Stimulated activated CD8-positive, alpha-beta memory T cell treated with anti-CD3 and anti-CD28 coated beads, Interleukin-2, amount 100 ng/mL, for 48 hours (primary cell): Measurements from ENCODE around the gene ATP6V0E1.

ENCODE experiments used
- DNase-seq, 2 donors: peaks; one replicate each; pipeline ENCODE4 v3.0.0-alpha.2; 2020; ENCODE audit warnings: low read depth in 2 of 2

The ATP6V0E1 gene

DNA sequence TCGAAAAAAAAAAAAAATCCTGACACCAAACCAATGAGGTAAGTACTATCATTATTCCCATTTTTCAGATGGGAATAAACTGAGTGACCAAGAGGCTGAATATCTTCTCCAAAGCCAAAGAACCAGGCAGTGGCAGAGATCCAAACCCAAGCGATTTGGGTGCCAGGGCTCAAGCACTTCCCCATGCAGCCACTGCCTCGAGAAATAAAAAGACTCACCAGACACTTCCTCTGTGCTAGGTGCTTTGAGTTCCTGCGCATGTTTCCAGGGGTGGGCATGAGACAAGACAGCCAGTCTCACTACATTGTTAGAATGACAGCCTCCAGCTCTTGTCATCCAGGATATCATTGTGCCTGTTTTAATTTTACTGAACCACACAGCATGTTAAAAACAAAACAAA is 26.6 kb upstream of the ATP6V0E1 start:
- DNase-seq, result no peak

GRCh38 chr5:172957458-172957857 is 26.1 kb upstream of the ATP6V0E1 start:
- DNase-seq, result no peak

DNA sequence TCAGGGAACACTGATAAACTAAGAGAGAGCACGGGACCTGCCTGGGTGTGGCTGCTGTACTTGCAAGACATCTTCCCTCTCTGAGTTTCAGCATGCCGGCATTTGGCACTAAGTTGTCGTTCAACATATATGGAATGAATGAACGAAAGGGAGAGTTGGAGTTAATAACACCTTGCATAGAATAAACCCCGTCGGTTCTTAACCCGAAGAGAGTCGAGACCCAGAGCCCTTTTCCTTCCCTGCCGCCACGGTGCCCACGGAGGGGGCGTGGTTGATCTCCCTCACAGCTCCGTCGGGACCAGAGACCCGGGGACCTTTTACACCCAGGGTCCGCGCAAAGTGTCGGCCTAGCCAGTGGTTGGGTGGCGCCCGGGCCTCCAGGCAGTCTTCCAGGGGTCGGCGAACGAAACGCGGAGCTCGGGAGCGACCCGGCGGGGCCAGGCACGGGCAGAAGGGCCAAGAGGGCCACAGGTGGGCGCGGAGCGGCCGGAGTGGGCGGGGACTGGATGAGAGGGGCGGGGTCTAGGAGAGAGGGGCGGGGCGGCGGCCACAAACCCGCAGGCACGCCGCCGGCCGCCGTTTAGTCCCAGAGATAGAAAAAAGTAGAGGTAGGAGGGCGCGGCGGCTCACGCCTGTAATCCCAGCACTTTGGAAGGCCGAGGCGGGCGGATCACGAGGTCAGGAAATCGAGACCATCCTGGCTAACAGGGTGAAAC is 25.1 kb upstream of the ATP6V0E1 start:
- DNase-seq, result peak; percentile 41 to 59

GRCh38 chr5:172959824-172960799 is 23.5 kb upstream of the ATP6V0E1 start:
- DNase-seq, result no peak

DNA sequence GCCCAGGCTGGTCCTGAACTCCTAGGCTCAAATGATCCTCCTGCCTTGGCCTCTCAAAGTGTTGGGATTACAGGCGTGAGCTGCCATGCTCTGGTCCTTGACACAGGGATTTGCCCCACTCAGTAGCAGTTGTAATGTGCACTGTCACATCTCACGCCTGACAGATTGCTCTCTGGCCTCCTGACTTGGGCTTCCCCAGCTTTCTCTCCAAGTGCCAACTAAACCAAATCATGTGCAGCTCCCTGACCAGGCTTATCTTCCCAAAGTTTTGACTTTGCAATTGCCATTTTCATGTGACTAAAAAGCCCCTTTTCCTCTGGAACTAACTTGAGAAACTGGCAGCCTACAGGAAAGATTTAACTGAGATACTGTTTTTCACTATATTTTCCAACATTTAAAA is 13.7 kb upstream of the ATP6V0E1 start:
- DNase-seq, result no peak

- DNase-seq, result no peak
Observed at GRCh38 chr5:172971482-172971881, 12.1 kb upstream of the ATP6V0E1 start.

DNA sequence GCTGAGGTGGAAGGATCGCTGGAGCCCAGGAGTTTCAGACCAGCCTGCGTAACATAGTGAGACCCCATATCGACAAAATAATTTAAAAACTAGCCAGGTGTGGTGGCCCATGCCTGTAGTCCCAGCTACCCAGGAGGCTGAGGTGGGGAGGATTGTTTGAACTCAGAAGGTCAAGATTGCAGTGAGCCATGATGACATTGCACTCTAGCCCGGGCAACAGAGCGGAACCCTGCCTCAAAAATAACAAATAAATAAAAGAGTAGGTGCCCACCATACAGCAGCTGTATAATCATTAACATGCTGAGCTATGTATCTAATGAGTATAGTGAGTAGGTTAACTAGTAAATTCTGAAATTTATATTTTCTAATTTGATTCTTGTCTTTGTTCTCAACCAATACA is 11.0 kb upstream of the ATP6V0E1 start:
- no peak for DNase-seq

DNA sequence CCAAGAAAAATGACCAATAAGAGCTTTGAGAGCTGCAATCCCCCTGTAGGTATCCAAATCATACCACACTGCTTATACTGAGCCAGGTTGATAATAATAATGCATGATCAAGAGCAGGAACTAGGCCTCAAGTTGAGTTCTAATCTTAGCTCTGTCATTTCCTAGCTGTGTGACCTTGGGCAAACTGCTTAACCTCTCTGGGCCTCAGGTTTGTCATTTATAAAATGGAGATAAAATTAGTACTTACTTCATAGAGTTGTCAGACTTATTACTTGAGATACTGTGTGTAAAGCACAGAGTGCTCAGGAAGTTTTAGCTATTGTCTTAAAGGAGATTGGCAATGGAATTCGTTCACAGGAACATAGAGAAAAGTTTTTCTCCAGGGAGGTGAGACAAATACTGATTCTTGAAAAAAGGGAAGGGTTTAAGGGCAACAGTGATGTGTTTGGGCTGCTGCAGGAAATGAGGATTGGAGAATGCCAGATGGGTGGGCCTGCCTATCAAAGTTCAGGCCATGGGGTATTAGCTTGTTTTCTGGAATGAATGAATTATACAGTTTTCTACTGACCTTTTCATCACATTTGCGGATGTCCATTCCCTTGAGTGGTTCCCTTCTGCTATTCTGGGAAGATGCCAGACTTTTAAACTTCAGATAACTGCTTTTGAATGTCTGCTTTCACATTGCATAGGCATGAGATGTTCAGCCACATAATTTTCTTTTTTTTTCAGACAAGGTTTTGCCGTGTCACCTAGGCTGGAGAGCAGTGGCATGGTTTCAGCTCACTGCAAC is 10.2 kb upstream of the ATP6V0E1 start:
- no peak for DNase-seq

GRCh38 chr5:172973931-172974330 is 9.6 kb upstream of the ATP6V0E1 start:
- no peak for DNase-seq

DNA sequence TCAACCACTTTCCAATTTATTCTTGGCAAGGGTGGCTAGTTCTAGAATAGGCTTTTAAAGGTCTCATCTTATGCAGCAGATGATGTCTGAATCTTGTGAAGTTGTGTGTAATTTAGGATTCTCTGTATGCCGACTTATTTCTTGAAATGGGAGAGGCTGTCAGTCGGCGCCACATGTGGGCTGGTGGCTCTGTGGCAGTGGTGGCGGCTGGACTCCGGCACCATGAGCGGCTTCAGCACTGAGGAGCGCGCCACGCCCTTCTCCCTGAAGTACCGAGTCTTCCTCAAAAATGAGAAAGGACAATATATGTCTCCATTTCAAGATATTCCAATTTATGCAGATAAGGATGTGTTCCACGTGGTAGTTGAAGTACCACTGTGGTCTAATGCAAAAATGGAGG is 8.3 kb upstream of the ATP6V0E1 start:
- no peak for DNase-seq

DNA sequence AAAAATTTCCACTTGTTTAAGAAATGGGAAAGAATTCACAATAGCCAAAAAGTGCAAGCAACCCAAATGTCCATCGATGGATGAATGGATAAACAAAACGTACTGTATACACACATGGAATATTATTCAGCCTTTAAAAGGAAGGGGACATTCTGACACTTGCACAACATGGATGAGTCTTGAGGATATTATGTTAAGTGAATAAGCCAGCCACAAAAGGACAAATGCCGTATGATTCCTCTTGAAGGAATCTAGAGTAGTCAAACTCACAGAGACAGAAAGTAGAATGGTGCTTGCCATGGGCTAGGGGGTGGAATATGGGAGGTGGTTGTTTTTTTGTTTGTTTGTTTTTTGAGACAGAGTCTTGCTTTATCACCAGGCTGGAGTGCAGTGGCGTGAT is 3.8 kb upstream of the ATP6V0E1 start:
- DNase-seq, result no peak

GRCh38 chr5:172981931-172982330 is 1.6 kb upstream of the ATP6V0E1 start:
- DNase-seq, result no peak

GRCh38 chr5:172984244-172984953 is 828 bp downstream of the ATP6V0E1 start:
- DNase-seq, result peak; percentile 52 to 62

DNA sequence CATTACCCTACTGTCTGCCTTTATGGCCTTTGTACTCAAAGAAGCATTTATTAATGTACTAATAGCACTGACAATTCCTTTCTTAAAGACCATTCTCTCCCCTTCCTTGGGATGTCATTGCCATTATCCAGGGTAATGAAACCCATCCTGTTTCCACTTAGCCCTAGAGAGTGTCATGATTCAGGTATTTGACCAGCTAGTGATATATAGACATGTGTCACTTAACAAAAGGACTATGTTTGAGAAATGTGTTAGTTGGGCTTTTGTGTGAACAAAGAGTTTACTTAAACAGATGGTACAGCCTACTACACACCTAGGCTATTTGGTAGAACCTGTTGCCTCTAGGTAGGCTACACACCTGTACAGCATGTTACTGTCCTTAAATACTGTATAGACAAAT is 2.0 kb downstream of the ATP6V0E1 start:
- DNase-seq, result no peak

DNA sequence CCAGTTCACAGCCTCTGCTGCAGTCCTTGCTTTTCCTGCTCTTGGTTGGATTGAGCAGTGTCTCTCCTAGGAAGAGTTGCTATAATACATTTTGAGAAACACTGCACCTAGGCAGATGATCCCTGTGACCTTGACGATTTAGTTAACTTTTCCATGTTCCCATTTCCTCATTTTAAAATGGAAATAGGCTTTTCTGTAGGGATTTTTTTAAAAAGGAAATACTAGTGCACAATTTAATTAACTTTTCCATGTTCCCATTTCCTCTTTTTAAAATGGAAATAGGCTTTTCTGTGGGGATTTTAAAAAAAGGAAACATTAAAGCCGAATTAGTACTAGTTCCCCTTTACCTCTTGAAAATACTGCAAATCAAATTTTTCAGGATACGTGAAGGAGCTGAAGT is 4.7 kb downstream of the ATP6V0E1 start:
- no peak for DNase-seq

DNA sequence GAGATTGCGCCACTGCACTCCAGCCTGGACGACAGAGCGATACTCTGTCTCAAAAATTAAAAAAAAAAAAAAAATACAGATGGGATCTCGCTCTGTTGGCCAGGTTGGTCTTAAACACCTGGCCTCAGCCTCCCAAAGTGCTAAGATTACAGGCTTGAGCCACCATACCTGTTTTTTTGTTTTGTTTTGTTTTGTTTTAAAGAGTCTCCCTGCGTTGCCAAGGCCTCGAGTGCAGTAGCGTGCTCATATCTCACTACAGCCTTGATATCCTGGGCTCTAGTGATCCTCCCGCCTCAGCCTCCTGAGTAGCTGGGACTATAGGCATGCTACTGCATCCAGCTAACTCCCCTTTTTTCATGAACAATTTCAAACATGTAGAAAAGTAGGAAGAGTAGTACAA is 7.2 kb downstream of the ATP6V0E1 start:
- no peak for DNase-seq

GRCh38 chr5:172994405-172994804 is 10.8 kb downstream of the ATP6V0E1 start:
- no peak for DNase-seq

- DNase-seq, result no peak
Observed at GRCh38 chr5:172999372-172999973, 15.9 kb downstream of the ATP6V0E1 start.

DNA sequence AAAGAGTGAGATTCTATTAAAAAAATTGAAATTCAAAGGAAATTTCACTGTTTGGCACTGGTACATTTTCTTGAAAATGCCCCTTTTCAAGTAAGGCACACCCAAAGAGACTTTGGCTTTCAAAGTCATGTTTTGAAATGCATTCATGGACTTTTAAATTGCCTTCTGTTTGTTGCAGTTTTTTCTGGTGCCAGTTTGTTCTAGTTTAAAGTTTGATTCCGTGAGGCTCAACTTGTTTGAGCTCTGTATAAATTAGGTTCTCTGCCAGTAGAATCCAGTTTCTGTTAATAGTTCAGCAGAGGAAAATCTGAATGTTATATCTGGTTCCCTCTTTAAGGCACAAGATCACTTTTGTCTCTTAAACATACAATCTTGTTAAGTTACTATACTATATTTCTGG is 16.4 kb downstream of the ATP6V0E1 start:
- no peak for DNase-seq

GRCh38 chr5:173001229-173001841 is 17.8 kb downstream of the ATP6V0E1 start:
- peak; percentile 6 to 9 for DNase-seq

- no peak for DNase-seq
Observed at GRCh38 chr5:173003360-173003759, 19.8 kb downstream of the ATP6V0E1 start.
